Progenitor cell of endocrine pancreas (in vitro differentiated cells): Measurements from ENCODE around the gene LRRC4. TPM values are rescaled to one million over a fixed set of nuclear protein-coding genes. Genes with fewer than 3 reads are reported as not detected.

Source experiments
- DNase-seq: peaks from one replicate; pipeline ENCODE4 v3.0.0; 2021; ENCODE audit warnings: low spot score; ENCODE audit not compliant: unreplicated experiment
- H3K27ac Mint-ChIP-seq: 2 replicates; pipeline ENCODE4 v1.8.0; 2021; ENCODE audit warnings: mild to moderate bottlenecking, moderate library complexity, mixed read lengths
- H3K27me3 Mint-ChIP-seq: 2 replicates; pipeline ENCODE4 v1.8.0; 2021; ENCODE audit warnings: mixed read lengths
- H3K36me3 Mint-ChIP-seq: 2 replicates; pipeline ENCODE4 v1.8.0; 2022; ENCODE audit warnings: mixed read lengths; ENCODE audit not compliant: insufficient read depth
- H3K4me1 Mint-ChIP-seq: 2 replicates; pipeline ENCODE4 v1.8.0; 2021; ENCODE audit warnings: low read depth, mixed read lengths
- H3K4me3 Mint-ChIP-seq: 2 replicates; pipeline ENCODE4 v1.8.0; 2021; ENCODE audit warnings: low read depth, mild to moderate bottlenecking, moderate library complexity, mixed read lengths
- H3K9me3 Mint-ChIP-seq: 2 replicates; pipeline ENCODE4 v1.8.0; 2021; ENCODE audit warnings: low read depth, mixed read lengths
- CTCF ChIP-seq: fragments of 200-600 bp; sonication (generic); IDR thresholded peaks from one replicate; pipeline ENCODE4 v1.5.0; 2021; ENCODE audit warnings: antibody characterized with exemption, mild to moderate bottlenecking; ENCODE audit not compliant: unreplicated experiment
- total RNA-seq: library from RNA; stranded (reverse); gene quantifications from 2 replicates; pipeline ENCODE4 v1.2.1, GENCODE V29; 2021

Gene LRRC4
- total RNA-seq, 1 donor from 2014 or later: 19.4 TPM

GRCh38 chr7:128037081-128037480 lies 5.8 kb upstream of the LRRC4 start:
- DNase-seq: no peak
- Mint-ChIP-seq H3K9me3 (no peaks in the 10 kb centered on the region), H3K27me3 (peaks cover 9% of the 10 kb centered on the region), H3K4me1 (peaks cover 9% of the 10 kb centered on the region), H3K4me3 (no peak overlapping the region), H3K36me3 (no peaks in the 10 kb centered on the region), H3K27ac (no peak overlapping the region)
- no peak for TF ChIP-seq CTCF

- DNase-seq: no peak
- peaks cover 9% of the 10 kb centered on the region for H3K27me3 Mint-ChIP-seq
- H3K36me3 Mint-ChIP-seq: no peaks in the 10 kb centered on the region
- TF ChIP-seq CTCF: no peak
- H3K4me3 Mint-ChIP-seq: no peak overlapping the region
- H3K4me1 Mint-ChIP-seq: peaks cover 9% of the 10 kb centered on the region
- H3K27ac Mint-ChIP-seq: no peak overlapping the region
- H3K9me3 Mint-ChIP-seq: no peaks in the 10 kb centered on the region
Observed at GRCh38 chr7:128036226-128036940, 5.1 kb upstream of the LRRC4 start.

GRCh38 chr7:128035712-128036111 lies 4.5 kb upstream of the LRRC4 start:
- TF ChIP-seq CTCF: peak; percentile 55
- Mint-ChIP-seq H3K9me3 (no peaks in the 10 kb centered on the region), H3K4me1 (peaks cover 9% of the 10 kb centered on the region), H3K4me3 (no peak overlapping the region), H3K36me3 (no peaks in the 10 kb centered on the region), H3K27me3 (peaks cover 9% of the 10 kb centered on the region), H3K27ac (no peak overlapping the region)
- DNase-seq: no peak

- H3K4me1 Mint-ChIP-seq: peaks cover 14% of the 10 kb centered on the region
- H3K27me3 Mint-ChIP-seq: peaks cover 9% of the 10 kb centered on the region
- no peak overlapping the region for H3K4me3 Mint-ChIP-seq
- no peaks in the 10 kb centered on the region for H3K36me3 Mint-ChIP-seq
- no peak for DNase-seq
- no peaks in the 10 kb centered on the region for H3K9me3 Mint-ChIP-seq
- H3K27ac Mint-ChIP-seq: no peak overlapping the region
- no peak for TF ChIP-seq CTCF
Observed at GRCh38 chr7:128034825-128035224, 3.6 kb upstream of the LRRC4 start.

GRCh38 chr7:128033246-128033645 lies 2.0 kb upstream of the LRRC4 start:
- TF ChIP-seq CTCF: no peak
- DNase-seq: no peak
- peaks cover 11% of the 10 kb centered on the region for H3K4me1 Mint-ChIP-seq
- peak overlapping the region; percentile 59 for H3K27ac Mint-ChIP-seq
- no peaks in the 10 kb centered on the region for H3K9me3 Mint-ChIP-seq
- peak overlapping the region; percentile 63 for H3K4me3 Mint-ChIP-seq
- H3K27me3 Mint-ChIP-seq: peaks cover 9% of the 10 kb centered on the region
- H3K36me3 Mint-ChIP-seq: peaks cover 8% of the 10 kb centered on the region
